ENCODE measurements around the gene PSORS1C1. TPM values are rescaled to one million over a fixed set of nuclear protein-coding genes. Genes with fewer than 3 reads are reported as not detected.
"Not testable (repeated sequence)": the region's sequence is repeated elsewhere in the genome, so short reads cannot be mapped to it uniquely, and the experiment has no call there.

Gene PSORS1C1
- polyA plus RNA-seq, 1 donor (not counting 4 experiments of a cell fraction or from before 2014, with no cell fraction given) = 5.7 TPM

DNA sequence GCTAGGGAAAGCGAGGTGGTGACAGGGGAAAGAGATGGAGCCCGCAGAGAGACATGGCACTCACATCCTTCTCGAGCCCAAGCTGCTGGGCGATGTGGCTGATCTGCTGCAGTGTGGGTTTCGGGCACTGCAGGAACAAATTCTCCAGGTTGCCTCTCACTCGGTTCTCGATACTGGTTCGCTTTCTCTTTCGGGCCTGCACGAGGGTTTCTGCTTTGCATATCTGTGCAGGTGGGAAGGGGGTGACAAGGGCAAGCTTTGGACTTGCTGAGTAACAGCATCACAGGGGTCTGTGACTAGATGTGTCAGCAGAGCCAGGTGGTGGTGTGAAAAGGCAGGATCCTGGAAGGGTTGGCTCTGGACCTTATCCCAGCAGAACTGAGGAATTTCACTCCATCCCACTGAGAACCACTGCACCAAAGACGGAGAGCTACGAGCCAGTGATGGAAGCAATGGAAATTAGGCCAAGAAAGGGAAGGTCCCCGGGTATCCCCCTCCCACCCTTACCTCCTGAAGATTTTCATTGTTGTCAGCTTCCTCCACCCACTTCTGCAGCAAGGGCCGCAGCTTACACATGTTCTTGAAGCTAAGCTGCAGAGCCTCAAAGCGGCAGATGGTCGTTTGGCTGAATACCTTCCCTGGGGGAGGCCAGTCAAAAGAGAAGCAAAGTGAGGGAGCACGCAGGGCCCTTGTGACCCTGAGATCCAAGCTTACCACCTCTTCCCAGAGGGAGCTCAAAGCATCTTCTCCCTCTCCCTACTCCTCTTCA lies 50.6 kb downstream of the PSORS1C1 start:
- not testable (repeated sequence) for FAIRE-seq

DNA sequence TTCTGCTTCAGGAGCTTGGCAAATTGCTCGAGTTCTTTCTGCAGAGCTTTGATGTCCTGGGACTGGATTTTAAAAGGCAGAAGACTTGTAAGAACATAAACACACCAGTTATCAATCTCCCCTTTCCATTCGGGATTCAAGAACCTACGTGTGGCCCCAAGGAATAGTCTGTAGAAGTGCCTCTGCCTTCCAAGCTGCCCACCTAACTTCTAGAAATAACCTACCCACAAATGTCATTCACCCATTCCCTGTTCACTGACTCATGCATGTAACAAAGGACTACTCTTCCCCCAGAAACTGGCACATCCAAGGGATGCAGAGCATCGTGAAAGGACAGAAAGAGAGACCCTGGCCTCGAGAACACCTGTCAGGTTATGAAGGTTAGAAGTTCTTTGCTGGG lies 51.4 kb downstream of the PSORS1C1 start:
- FAIRE-seq = no peak
- dilution Hi-C loops (cut with MboI; ENCODE audit: extremely low pct_ligation_motif_present, low sequenced_read_pairs) = no loop called here

More for the DNA sequence above, 50.6 kb downstream of the PSORS1C1 start:
- DNase-seq (ENCODE audit: low read depth, low spot score); dilution Hi-C loops (cut with MboI; ENCODE audit: extremely low pct_ligation_motif_present, low sequenced_read_pairs); H3K4me2 ChIP-seq (ENCODE audit: control insufficient read depth, extremely low read depth, insufficient read depth, low read depth, low read length); H3K4me3 ChIP-seq (ENCODE audit: control insufficient read depth in 2 of 3, extremely low read depth in 1 of 3, insufficient read depth in 2 of 3, low read depth in 1 of 3, low read length in 3 of 3); H3K79me2 ChIP-seq (ENCODE audit: control insufficient read depth, insufficient read depth, low read length); H3K27ac ChIP-seq (ENCODE audit: control insufficient read depth, insufficient read depth, low read length); H2AFZ ChIP-seq (ENCODE audit: control insufficient read depth, low read length); H3K36me3 ChIP-seq (ENCODE audit: control insufficient read depth in 2 of 2, extremely low read depth in 1 of 2, insufficient read depth in 2 of 2, low read length in 2 of 2); H3K9me3 ChIP-seq (ENCODE audit: control insufficient read depth, low read depth, low read length); H4K20me1 ChIP-seq (ENCODE audit: control insufficient read depth, extremely low read depth, insufficient read depth, low read length); H3K9me1 ChIP-seq (ENCODE audit: control insufficient read depth, extremely low read depth, insufficient read depth, low read length); H3K27me3 ChIP-seq (ENCODE audit: control insufficient read depth, extremely low read depth, insufficient read depth, low read length); H3K9ac ChIP-seq (ENCODE audit: control insufficient read depth, extremely low read depth, insufficient read depth, low read length): not testable (repeated sequence)
- peaks cover 10% of the 10 kb centered on the region for H3K4me1 ChIP-seq (ENCODE audit: control insufficient read depth, extremely low read depth, insufficient read depth, low read length)

More for the DNA sequence above, 51.4 kb downstream of the PSORS1C1 start:
- Histone ChIP-seq H3K9me3 (ENCODE audit: control insufficient read depth, low read depth, low read length) (no peaks in the 10 kb centered on the region), H3K9me1 (ENCODE audit: control insufficient read depth, extremely low read depth, insufficient read depth, low read length) (no peaks in the 10 kb centered on the region), H3K9ac (ENCODE audit: control insufficient read depth, extremely low read depth, insufficient read depth, low read length) (no peak overlapping the region), H3K79me2 (ENCODE audit: control insufficient read depth, insufficient read depth, low read length) (no peaks in the 10 kb centered on the region), H3K4me1 (ENCODE audit: control insufficient read depth, extremely low read depth, insufficient read depth, low read length) (peaks cover 10% of the 10 kb centered on the region), H4K20me1 (ENCODE audit: control insufficient read depth, extremely low read depth, insufficient read depth, low read length) (no peaks in the 10 kb centered on the region), H3K36me3 (ENCODE audit: control insufficient read depth in 2 of 2, extremely low read depth in 1 of 2, insufficient read depth in 2 of 2, low read length in 2 of 2) (peaks cover 0 to 3% of the 10 kb centered on the region in 2 experiments), H2AFZ (ENCODE audit: control insufficient read depth, low read length) (no peak overlapping the region), H3K4me3 (ENCODE audit: control insufficient read depth in 2 of 3, extremely low read depth in 1 of 3, insufficient read depth in 2 of 3, low read depth in 1 of 3, low read length in 3 of 3) (no peak overlapping the region), H3K4me2 (ENCODE audit: control insufficient read depth, extremely low read depth, insufficient read depth, low read depth, low read length) (no peak overlapping the region), H3K27ac (ENCODE audit: control insufficient read depth, insufficient read depth, low read length) (no peak overlapping the region), H3K27me3 (ENCODE audit: control insufficient read depth, extremely low read depth, insufficient read depth, low read length) (no peaks in the 10 kb centered on the region)
- no peak for TF ChIP-seq EZH2 (IDR thresholded peaks at IDR 0.05; ENCODE audit: low read length)
- no peak for TF ChIP-seq CTCF (optimal IDR thresholded peaks at IDR 0.05 in 1 of 3, IDR thresholded peaks at IDR 0.05 in 1 of 3, conservative IDR thresholded peaks at IDR 0.05 in 1 of 3; ENCODE audit: extremely low read depth in 1 of 3, insufficient read depth in 2 of 3, low read length in 3 of 3)
- no peak for DNase-seq (ENCODE audit: low read depth, low spot score)

Measured in keratinocyte (primary cell).